Measurements from ENCODE around the gene ADAMTS12. TPM values are rescaled to one million over a fixed set of nuclear protein-coding genes. Genes with fewer than 3 reads are reported as not detected.

Gene ADAMTS12
- total RNA-seq, 1 donor from 2014 or later: 1.2 TPM

DNA sequence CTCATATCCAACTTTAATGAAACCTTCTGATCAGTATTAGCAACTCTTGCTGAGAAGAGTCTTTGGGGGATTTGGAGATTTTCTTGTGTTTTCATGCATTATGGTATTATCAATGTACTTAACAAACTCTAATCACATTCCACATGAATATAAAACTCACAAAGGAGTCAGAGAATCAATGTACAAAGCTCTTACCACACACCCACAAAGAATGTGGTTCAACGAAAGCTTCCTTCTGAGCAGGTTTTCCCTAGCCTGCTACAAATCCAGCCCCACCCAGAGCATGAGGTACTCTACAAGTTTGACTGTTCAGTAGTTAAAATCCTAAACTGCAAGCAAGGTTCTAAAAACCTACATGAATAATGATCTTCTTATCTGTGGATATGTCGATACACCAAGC is 240.9 kb downstream of the ADAMTS12 start:
- DNase-seq: no peak

DNA sequence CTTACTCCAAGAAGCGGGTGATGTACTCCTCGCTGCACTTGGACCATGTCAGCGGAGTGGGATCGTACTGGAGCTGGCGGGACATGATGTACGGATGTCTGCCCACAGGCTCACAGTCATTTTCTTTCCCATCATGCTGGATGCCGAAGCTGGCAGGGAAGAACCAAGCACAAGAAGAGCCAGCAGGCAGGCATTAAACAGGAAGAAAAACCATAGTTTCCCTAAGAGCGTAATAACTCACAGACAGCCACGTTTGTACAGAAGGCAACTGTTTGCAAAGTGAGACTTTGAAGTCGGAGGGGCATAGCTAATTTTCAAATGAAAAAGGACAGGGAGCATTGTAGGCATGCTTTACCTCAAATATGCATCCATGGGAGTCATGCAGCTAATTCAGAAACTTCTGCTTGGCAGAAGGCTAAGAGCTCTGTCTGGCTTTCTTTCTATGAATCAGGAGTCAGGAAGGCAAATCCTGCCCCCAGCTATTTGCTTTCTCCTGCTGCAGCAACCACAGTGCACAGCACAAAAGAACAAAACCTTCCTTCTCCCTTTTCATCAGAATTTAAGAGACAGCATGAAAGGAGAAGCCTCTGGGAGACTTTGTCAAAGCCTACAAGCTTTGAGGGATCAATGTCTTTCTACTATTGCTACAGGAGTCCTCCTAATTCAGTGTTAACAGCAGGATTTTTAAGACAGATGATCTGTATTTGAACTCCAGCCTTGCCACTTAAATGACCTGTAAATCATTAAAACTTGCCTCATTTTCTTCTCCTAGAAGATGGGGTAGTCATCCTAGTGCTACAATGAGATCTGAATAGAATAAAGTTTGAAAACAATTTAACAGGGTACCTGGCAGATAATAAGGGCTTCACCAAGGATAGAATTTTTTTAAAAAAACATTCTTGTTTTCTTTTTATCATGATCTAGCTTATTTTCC is 242.0 kb downstream of the ADAMTS12 start:
- no peak for DNase-seq

DNA sequence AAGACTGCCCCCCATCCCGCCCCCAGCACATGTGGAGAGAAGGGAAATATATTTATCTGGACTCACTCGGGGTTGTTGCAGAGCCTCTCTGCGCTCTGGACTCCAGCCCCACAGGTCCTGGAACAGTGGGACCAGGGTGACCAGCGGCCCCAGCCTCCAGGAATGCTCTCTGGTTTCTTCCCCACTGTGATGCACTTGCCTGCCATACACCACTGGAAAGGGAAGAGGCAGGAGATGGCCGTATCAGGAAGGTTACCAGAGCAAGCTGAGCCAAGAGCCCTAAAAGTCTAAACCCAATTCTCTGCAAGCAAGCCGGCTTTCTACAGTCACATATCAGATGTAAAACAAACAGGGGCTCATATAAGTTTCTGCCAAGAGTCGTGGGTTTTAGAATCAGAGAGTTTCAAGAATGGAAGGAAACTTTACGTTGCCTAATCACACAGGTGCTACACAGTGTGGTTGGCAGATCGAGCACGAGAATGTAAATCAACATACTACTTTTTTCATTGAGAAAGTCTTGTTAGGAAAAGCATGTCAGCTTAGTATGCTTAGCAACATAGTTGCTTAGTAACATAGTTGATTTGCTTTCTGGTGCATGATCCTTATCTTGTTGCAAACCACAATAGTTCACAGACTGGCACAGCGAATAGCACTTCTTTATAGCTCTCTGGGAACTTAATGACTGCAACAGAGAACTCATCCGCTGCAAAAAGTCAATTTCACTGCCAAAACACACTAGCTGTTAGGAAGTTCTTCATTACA is 249.9 kb downstream of the ADAMTS12 start:
- no peak for DNase-seq

DNA sequence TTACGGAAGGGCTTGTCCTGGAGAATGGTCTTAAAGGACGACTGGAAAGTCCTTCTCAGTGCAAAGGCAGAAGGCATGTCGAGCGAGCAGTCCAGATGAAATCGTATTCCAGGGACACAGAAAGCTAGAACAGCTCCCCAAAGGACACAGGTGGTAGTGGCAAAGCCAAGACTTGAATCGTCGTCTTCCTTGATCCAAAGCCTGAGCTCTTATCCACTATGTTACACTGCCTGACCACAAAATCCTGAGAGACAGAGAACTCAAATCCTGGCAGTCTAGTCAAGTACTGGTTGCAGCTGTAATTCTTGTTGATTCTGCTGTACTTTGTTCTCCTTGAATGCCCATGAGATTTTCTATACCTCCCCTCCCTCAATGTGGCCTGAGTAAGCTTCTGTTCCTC is 252.3 kb downstream of the ADAMTS12 start:
- DNase-seq: no peak

DNA sequence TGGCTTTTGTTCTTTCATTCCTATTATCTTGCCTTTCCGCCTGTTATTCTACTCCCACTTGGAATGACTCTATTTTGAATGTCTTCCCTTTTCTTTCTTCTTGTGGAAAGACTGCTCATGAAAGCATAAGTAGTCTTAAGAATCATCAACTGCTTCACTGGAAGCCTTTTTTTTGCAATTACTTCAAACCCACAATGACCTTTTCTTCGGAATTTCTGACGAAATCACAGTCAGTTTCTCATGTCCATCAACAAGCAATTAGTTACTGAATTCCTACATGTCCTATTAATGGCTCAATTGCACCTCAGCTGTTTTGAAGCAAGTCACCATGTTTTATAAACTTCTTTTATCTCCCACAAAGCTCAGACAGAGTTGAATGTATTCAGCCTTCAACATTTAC is 254.8 kb downstream of the ADAMTS12 start:
- no peak for DNase-seq

DNA sequence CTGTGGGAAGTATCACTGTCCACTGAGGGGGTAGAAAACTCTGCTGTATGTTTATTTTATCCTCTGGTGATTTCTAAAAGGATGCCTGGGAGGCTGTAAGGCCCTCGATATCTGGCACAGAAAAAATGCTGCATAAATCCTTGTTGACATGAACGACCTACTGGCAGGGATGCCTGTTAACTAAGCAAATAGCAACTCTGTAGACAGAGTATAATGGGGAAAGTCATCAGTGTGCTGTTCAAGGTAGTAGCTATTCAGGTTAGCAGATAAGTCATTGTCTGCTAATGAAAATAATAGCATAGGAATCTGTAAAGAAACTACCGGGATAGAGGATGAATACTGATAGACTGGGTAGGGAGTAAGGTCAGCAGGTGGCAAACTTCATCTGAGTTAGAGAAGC is 256.2 kb downstream of the ADAMTS12 start:
- DNase-seq: no peak

DNA sequence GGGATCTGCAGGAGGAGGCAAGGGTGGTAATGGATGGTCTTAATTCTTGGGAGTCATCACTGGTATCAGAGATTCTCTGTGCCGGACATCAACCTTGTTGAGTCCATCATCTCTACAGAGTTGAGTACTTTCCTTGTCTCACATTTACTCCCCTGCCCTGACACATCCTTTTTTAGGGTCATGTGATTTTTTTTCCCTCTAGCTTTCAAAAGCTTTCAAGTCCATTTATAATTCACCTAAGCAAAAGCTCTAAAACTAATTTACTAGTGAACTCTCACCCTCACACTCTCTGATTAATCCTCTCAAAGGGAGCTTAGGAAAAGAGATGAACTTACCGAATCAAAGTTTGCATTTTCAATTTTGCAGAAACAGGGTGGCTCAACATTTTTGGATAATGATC is 258.1 kb downstream of the ADAMTS12 start:
- DNase-seq: no peak

DNA sequence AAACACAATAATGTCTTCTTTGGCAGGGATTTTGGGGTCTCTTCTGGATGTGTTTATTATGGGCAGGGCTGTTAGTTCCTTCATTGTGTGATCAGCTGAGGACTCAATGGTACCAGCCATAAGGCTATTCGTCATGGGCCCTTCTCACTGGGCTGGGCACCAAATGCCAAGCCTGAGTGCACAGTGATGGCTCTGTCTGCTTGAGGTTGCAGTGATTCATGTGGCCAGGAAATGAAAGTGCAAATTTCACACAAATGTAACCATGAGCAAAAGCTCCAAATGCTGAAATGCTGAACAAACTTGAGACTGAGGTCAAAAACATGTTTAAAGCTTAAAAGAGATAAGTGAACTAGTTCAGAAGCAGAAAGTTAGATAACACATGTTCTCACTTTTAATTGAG is 260.0 kb downstream of the ADAMTS12 start:
- DNase-seq: no peak

DNA sequence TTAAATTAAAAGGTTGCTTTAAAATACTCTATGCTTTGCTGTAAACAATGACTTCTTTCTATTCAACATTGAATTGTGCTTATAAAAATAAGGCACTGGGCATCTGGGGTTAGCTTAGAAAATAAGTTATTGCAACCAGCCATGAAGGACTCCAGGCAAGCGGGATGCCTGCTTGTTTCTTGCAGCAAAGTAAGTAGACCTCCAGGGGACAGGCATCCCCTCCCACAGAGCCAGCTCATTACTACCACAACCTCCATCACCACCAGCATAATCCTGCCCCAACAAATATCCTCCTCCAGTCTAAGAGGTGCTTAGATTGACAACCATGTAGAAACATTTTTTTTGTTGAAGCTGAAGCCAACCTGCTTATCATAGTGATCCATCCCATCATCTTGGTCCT is 260.7 kb downstream of the ADAMTS12 start:
- no peak for DNase-seq

DNA sequence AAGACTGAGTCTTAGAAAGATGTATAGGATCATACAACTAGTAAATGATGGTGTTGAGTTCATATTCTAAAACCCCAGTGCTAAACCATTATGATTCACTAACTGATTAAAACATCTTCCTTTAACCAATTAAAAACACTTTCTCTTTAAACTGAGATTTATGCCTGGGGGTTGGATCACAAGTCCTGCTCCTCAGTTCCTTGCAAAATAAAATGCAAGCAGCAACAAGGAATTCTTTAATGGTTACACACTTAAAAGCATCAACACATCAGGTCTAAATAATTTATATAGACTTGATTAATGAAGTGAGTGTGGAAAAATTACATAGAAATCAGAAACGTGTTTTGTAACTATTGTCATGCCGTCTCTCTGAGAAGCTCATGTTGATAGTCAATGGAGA is 261.8 kb downstream of the ADAMTS12 start:
- DNase-seq: no peak

DNA sequence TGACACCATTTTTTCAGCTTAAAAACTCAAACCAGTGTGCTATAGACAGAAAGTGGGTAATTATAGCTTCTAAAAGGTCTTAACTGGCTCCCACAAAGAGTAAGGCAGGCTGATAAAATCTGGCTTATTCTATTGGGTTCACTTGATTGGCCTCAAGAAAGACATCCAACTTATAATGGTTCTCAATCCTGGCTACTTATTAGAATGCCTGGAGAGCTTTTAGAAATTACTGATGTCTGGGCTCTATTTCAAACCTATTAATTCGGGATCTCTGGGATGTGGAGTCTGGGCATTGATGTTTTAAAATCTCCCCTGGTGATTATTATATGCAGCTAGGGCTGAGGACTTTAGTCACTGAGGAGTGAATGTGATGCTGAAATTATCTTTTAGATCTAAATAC is 263.0 kb downstream of the ADAMTS12 start:
- DNase-seq: no peak

DNA sequence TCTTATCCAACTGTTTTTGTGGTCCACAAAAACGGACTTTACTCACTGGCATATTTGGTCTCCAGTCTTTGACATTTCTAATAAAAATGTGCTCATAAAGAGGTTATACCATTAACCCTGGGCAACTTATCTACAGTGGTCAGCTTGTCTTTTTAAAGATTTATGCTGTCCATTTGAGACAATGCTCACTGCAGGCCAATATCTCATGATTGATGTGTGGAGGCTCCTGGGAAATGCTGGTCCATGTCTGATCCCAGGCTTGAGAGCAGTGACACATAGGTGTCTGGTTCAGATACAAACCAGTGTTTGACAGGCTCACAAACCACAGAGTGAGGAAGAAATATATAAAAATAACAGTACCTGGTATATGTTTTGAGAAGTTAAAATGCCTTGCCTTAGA is 270.3 kb downstream of the ADAMTS12 start:
- DNase-seq: no peak

DNA sequence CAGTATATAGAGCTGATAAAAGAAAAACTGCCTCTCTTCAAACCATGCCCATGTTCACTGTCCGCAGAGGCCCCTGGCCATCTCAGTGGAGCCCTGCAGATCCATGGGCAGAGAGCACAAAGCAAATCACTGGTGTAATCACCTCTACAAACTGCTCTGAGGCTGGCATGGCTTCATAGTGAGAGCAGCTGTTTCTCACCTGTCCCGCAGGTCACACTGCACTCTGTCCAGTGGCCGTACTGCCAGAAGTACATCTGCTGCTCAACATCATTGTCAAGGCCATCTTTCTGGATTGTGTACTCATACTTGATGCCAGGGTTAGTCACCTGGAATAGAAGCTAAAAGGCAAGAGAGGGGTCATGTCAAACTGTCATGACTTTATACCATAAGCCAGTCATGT is 277.8 kb downstream of the ADAMTS12 start:
- DNase-seq: no peak

DNA sequence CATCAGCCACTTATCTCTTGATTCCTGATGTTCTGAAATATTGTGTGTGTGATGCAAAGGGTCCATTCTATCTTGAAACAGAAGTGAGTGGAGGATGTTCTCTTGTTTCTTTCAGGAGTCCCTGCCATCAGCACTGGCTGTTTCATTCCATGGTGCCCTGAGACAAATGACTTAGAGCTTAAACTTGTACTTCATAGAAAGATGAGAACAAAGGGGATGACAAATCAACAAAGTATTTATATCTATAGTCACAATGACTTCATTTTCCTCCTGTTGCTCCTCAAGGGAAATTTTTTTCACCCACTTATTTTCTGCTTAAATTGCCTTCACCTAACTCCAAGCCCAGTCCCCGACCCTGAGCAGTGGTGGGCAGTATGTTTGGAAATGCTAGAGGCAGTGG is 279.4 kb downstream of the ADAMTS12 start:
- no peak for DNase-seq

DNA sequence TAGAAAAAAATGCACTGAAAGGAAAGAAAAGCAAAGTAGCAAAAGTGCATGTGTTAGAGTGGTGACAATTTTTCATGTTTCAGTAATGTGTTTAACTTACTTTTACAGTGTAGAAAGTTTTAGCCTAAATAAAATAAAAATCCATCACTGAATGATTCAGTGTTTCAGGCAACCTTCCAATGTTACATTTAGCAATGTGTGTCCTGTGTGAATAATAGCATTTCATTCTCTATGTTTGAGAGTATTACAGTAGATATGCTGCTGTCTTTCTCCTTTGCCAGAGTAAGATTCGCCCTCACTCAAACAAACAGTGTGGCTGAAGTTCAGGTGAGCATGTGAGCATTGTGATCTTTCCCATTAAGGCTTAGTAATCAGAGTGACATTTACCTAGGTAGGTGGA is 279.9 kb downstream of the ADAMTS12 start:
- no peak for DNase-seq

DNA sequence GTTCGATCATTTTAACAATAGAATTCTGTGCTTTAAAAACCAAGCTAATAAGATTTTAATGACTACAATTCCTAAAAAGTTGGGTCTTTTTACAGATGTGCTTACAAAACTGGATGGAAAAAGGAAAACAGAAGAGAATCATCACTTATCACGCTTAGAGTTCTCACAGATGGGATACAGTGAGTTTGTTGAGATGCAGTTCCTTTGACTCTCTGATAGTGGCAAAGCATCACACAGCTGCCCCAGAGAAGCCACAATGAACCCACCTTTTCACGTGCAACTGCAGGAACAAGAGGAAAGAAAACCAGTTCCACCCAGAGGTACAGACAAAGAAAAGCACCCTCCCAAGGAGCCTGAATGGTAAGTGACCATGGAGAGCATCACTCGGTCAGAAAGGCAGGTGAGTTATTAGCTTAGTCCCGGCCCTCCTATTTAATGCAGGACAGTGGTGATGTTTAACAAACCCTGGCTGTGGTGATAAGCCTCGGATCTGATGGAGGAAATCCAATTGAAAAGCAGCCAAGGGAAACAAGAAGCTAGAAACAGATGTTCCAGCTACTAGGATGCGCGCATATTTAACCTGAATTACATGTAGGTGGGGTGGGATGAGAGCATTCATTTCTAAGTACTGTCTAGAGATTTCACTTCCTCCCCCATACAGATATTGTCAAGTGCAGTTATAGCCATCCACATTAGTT is 283.3 kb downstream of the ADAMTS12 start:
- DNase-seq: no peak

DNA sequence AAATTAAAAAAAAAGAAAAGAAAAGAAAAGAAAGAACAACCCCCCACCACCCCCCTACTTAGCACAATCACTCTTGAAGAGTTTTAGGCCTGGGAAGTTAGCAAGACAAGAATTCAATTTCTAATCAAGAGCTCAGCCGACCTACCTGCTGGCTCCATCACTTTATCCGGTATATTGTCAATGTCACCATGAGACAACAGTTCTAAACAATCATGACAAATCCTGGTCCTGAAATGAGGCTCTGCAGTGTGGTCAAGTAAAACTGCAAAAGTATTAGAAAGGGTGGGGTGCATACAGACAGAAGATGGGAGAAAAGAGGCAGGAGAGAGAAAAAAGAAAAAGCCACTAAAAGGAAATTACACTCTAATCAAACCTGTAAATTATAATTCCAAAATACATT is 287.3 kb downstream of the ADAMTS12 start:
- no peak for DNase-seq

DNA sequence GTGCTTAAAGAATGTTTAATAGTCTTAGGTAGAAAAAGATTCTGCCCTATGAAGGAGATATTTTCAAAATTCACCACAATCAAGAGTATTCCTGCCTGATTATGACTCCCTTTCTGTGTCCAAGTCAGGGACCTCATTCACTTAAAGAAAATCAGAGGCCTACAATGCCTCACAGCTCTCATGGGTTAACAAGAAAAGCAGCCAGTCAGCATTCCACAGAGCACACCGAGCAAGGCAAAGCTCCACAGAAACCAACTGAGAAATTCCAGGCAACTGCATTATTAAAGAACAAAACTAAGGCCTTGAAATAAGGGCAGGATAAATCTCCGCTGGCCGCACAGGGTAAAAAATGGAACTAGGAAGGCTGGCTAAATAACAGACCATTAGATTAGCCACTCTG is 289.9 kb downstream of the ADAMTS12 start:
- no peak for DNase-seq

DNA sequence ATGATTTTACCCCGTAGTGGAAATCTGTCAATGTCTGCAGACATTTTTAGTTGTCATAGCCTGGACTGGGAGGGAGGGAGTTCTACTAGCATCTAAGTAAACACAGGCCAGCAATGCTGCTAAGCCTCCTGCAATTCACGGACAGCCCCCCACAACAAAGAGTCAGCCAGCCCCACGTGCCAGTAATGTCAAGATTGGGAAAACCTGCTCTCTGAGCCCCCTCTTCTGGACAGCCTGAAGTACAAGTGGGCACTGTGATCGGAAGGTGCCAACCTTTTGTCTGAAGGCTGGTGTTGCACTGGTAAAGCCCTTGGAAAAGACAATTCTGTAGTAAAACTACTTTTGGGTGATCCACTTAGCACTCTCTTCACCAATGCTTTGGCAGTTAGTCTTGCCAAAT is 296.5 kb downstream of the ADAMTS12 start:
- no peak for DNase-seq

DNA sequence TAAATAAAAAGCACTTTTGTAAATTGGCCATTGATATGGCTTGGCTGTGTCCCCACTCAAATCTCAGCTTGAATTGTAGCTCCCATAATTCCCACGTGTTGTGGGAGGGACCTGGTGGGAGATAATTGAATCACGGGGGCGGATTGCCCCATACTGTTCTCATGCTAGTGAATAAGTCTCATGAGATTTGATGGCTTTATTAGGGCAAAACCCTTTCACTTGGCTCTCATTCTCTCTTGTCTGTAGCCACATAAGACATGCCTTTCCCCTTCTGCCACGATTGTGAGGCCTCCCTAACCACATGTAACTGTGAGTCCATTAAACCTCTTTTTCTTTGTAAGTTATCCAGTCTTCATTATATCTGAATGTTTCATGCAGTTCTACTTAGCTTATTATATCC is 297.8 kb downstream of the ADAMTS12 start:
- no peak for DNase-seq

DNA sequence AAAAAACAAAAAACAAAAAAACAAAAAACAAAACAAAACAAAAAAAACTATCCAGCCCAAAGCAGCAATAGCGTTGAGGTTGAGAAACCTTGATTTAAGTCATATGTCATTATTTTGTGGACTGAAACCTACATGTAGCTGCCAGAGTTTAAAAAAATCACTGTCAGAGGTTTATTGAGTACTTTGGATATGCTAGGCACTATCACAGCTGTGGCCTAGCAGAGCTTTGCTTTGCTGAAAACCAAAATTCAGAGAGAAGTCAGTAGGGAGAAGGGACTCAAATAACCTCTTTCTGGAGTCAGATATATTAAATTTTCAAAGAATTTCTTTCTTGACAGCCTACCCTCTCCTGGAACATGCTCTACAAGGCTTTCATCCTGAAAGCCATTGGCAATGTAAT is 299.5 kb downstream of the ADAMTS12 start:
- no peak for DNase-seq

DNA sequence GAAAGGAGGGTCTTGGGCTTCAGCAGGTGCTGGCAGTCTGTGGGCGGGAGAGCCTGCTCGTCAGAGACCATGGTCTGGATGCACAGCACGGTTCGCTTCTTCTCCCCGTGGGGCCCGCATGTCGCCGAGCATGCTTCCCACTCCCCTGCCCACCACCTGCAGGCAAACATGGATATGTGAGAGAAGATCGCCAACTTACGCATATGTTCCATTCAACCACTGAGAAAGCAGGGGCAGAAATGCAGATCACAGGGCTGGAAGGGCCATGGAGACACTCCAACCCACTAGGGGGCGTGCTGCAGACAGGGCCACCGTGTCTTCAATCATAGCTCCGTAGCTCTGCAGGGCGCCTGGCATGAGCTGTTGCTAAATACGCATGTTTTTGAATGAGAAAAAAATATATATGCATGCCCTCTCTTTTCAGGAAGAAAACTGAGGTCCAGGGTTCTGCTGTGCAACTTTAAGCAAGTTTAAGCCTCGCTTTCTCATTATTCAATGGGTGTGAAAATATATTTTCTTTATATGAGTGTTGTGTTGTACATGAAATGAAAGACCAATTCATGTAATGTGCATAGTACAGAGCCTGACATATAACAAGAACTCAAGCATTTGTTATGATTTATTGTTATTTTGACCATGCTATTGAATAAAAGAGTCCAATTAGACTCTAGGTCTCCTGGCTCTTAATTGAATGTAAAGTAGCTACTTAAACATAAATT is 303.0 kb downstream of the ADAMTS12 start:
- no peak for DNase-seq
